Measurements from ENCODE around the gene RAB24. TPM values are rescaled to one million over a fixed set of nuclear protein-coding genes. Genes with fewer than 3 reads are reported as not detected.

The RAB24 gene
- total and polyA plus RNA-seq, 5 experiments from 2014 or later: 20.8 to 26.9 (median 23.3) TPM

GRCh38 chr5:177332031-177332895 lies 28.7 kb upstream of the RAB24 start:
- POLR2A ChIA-PET: interaction anchor here (0.6 to 1.3 kb wide), 3 partner anchors 19 to 123 kb away, joined by 3 read pairs; partner anchors contain the start of gene LMAN2
- peaks cover 0 to 75% (median 10%) of the 10 kb centered on the region in 3 donors for H3K36me3 Mint-ChIP-seq
- ATAC-seq: no peak

GRCh38 chr5:177330991-177331842 lies 27.7 kb upstream of the RAB24 start:
- ATAC-seq (no peak), DNase-seq (no peak)
- POLR2A ChIA-PET: interaction anchor here (1.3 kb wide), 1 partner anchor 22 kb away, joined by 3 read pairs; no protein-coding TSS in a partner anchor
- Mint-ChIP-seq H3K4me3 (peak overlapping the region in 1 of 10 donors; percentile 59), H3K36me3 (peaks cover 0 to 68% (median 10%) of the 10 kb centered on the region in 3 donors), H3K9me3 (no peaks in the 10 kb centered on the region), H3K4me1 (peaks cover 4 to 44% (median 19%) of the 10 kb centered on the region in 4 donors), H3K27me3 (no peaks in the 10 kb centered on the region), H3K27ac (peak overlapping the region in 9 of 10 donors; percentile 38 to 89 (median 58))

More at GRCh38 chr5:177332031-177332895, 28.7 kb upstream of the RAB24 start:
- no peak overlapping the region for H3K4me3 Mint-ChIP-seq
- peak overlapping the region in 3 of 10 donors; percentile 38 to 58 (median 40) for H3K27ac Mint-ChIP-seq
- H3K27me3 Mint-ChIP-seq: no peaks in the 10 kb centered on the region
- DNase-seq: no peak
- H3K4me1 Mint-ChIP-seq: peaks cover 6 to 44% (median 21%) of the 10 kb centered on the region in 4 donors
- no peaks in the 10 kb centered on the region for H3K9me3 Mint-ChIP-seq

GRCh38 chr5:177329883-177330282 lies 26.4 kb upstream of the RAB24 start:
- peaks cover 0 to 56% (median 6%) of the 10 kb centered on the region in 3 donors for H3K36me3 Mint-ChIP-seq
- H3K27ac Mint-ChIP-seq: no peak overlapping the region
- H3K4me1 Mint-ChIP-seq: peaks cover 3 to 44% (median 17%) of the 10 kb centered on the region in 4 donors
- POLR2A ChIA-PET: interaction anchor here (0.9 kb wide), 1 partner anchor 60 kb away, joined by 3 read pairs; no protein-coding TSS in a partner anchor
- DNase-seq (no peak), ATAC-seq (no peak)
- H3K9me3 Mint-ChIP-seq: no peaks in the 10 kb centered on the region
- H3K4me3 Mint-ChIP-seq: no peak overlapping the region
- no peaks in the 10 kb centered on the region for H3K27me3 Mint-ChIP-seq

- no peaks in the 10 kb centered on the region for H3K27me3 Mint-ChIP-seq
- peaks cover 0 to 49% (median 4%) of the 10 kb centered on the region in 3 donors for H3K36me3 Mint-ChIP-seq
- no peaks in the 10 kb centered on the region for H3K9me3 Mint-ChIP-seq
- no peak overlapping the region for H3K4me3 Mint-ChIP-seq
- H3K4me1 Mint-ChIP-seq: peaks cover 3 to 42% (median 18%) of the 10 kb centered on the region in 4 donors
- DNase-seq (no peak), ATAC-seq (no peak)
- POLR2A ChIA-PET: interaction anchor here (0.8 kb wide), 1 partner anchor 119 kb away, joined by 4 read pairs; no protein-coding TSS in a partner anchor
- H3K27ac Mint-ChIP-seq: no peak overlapping the region
Observed at GRCh38 chr5:177328545-177329231, 25.2 kb upstream of the RAB24 start.

- Mint-ChIP-seq H3K27ac (peak overlapping the region; percentile 61 to 96 (median 90)), H3K36me3 (peaks cover 0 to 40% (median 0%) of the 10 kb centered on the region in 3 donors), H3K4me1 (peaks cover 3 to 40% (median 16%) of the 10 kb centered on the region in 4 donors), H3K9me3 (no peaks in the 10 kb centered on the region), H3K4me3 (peak overlapping the region; percentile 27 to 79 (median 60)), H3K27me3 (no peaks in the 10 kb centered on the region)
- ATAC-seq (peak; percentile 79 to 92), DNase-seq (peak in 1 of 10 donors; percentile 29)
- POLR2A ChIA-PET: interaction anchor here (0.8 to 1.2 kb wide), 5 partner anchors 25 to 120 kb away, joined by 3 to 5 read pairs (median 4); partner anchors contain the start of genes PRELID1, RAB24 and RGS14
Observed at GRCh38 chr5:177327539-177328522, 24.3 kb upstream of the RAB24 start.

GRCh38 chr5:177325868-177326381 lies 22.4 kb upstream of the RAB24 start:
- Mint-ChIP-seq H3K27ac (peak overlapping the region in 4 of 10 donors; percentile 21 to 90 (median 30)), H3K27me3 (no peaks in the 10 kb centered on the region), H3K9me3 (no peaks in the 10 kb centered on the region), H3K36me3 (peaks cover 0 to 37% (median 3%) of the 10 kb centered on the region in 3 donors), H3K4me3 (no peak overlapping the region), H3K4me1 (peaks cover 4 to 31% (median 13%) of the 10 kb centered on the region in 4 donors)
- DNase-seq (no peak), ATAC-seq (no peak)
- POLR2A ChIA-PET: no interaction called here

- H3K9me3 Mint-ChIP-seq: no peaks in the 10 kb centered on the region
- H3K27me3 Mint-ChIP-seq: no peaks in the 10 kb centered on the region
- no peak overlapping the region for H3K4me3 Mint-ChIP-seq
- peaks cover 0 to 11% (median 7%) of the 10 kb centered on the region in 3 donors for H3K36me3 Mint-ChIP-seq
- H3K4me1 Mint-ChIP-seq: peaks cover 14 to 27% (median 23%) of the 10 kb centered on the region in 4 donors
- POLR2A ChIA-PET: interaction anchor here (1.4 to 1.9 kb wide), 2 partner anchors 48 to 50 kb away, joined by 3 to 12 read pairs; no protein-coding TSS in a partner anchor
- ATAC-seq (no peak), DNase-seq (no peak)
- H3K27ac Mint-ChIP-seq: no peak overlapping the region
Observed at GRCh38 chr5:177320879-177321278, 17.4 kb upstream of the RAB24 start.

GRCh38 chr5:177319913-177320588 lies 16.5 kb upstream of the RAB24 start:
- Mint-ChIP-seq H3K27ac (peak overlapping the region in 3 of 10 donors; percentile 11 to 52 (median 21)), H3K36me3 (peaks cover 0 to 11% (median 7%) of the 10 kb centered on the region in 3 donors), H3K9me3 (no peaks in the 10 kb centered on the region), H3K4me1 (peaks cover 14 to 27% (median 22%) of the 10 kb centered on the region in 4 donors), H3K4me3 (peak overlapping the region in 1 of 10 donors; percentile 16), H3K27me3 (no peaks in the 10 kb centered on the region)
- POLR2A ChIA-PET: interaction anchor here (1.4 to 1.9 kb wide), 2 partner anchors 49 to 51 kb away, joined by 3 to 12 read pairs; no protein-coding TSS in a partner anchor
- DNase-seq: no peak
- peak; percentile 41 to 80 for ATAC-seq

- peak overlapping the region in 1 of 10 donors; percentile 4 for H3K4me3 Mint-ChIP-seq
- H3K27ac Mint-ChIP-seq: no peak overlapping the region
- H3K9me3 Mint-ChIP-seq: no peaks in the 10 kb centered on the region
- DNase-seq (peak; percentile 54 to 84 (median 70)), ATAC-seq (peak; percentile 69 to 84)
- peaks cover 0 to 7% (median 6%) of the 10 kb centered on the region in 3 donors for H3K36me3 Mint-ChIP-seq
- no peaks in the 10 kb centered on the region for H3K27me3 Mint-ChIP-seq
- POLR2A ChIA-PET: interaction anchor here (0.7 to 1.5 kb wide), 6 partner anchors 9 to 119 kb away, joined by 3 to 9 read pairs (median 4); partner anchors contain the start of genes LMAN2, PRELID1 and RAB24
- peaks cover 15 to 24% (median 20%) of the 10 kb centered on the region in 4 donors for H3K4me1 Mint-ChIP-seq
Observed at GRCh38 chr5:177317959-177318377, 14.4 kb upstream of the RAB24 start.

GRCh38 chr5:177316005-177316404 lies 12.5 kb upstream of the RAB24 start:
- Mint-ChIP-seq H3K9me3 (no peaks in the 10 kb centered on the region), H3K27me3 (peaks cover 0 to under 1% (median 0%) of the 10 kb centered on the region in 5 donors), H3K36me3 (peaks cover 0 to 4% (median under 1%) of the 10 kb centered on the region in 3 donors), H3K27ac (peak overlapping the region in 2 of 10 donors; percentile 16 to 37), H3K4me3 (peak overlapping the region in 1 of 10 donors; percentile 34), H3K4me1 (peaks cover 12 to 33% (median 31%) of the 10 kb centered on the region in 4 donors)
- POLR2A ChIA-PET: interaction anchor here (0.7 to 2.2 kb wide), 5 partner anchors 12 to 839 kb away, joined by 3 to 7 read pairs (median 3); no protein-coding TSS in a partner anchor
- ATAC-seq (no peak), DNase-seq (no peak)
